T-helper 2 cell treated with Interferon-gamma antibody and Interleukin-4, amounts not matched to agents 5 μg/mL and 100 μg/mL, for 36 hours (primary cell): ENCODE data around the gene DAAM1.

Experiments
- DNase-seq: peaks from one replicate; pipeline ENCODE4 v3.0.0; 2021; ENCODE audit warnings: low spot score
- H3K27ac Mint-ChIP-seq: one replicate; pipeline ENCODE4 v1.8.0; 2021; ENCODE audit warnings: mild to moderate bottlenecking, mixed read lengths
- H3K27me3 Mint-ChIP-seq: one replicate; pipeline ENCODE4 v1.8.0; 2021; ENCODE audit warnings: low read depth, mixed read lengths
- H3K36me3 Mint-ChIP-seq: one replicate; pipeline ENCODE4 v1.8.0; 2021; ENCODE audit warnings: low read depth, mixed read lengths
- H3K4me1 Mint-ChIP-seq: one replicate; pipeline ENCODE4 v1.8.0; 2021; ENCODE audit warnings: low read depth, mixed read lengths
- H3K4me3 Mint-ChIP-seq: one replicate; pipeline ENCODE4 v1.8.0; 2022; ENCODE audit warnings: mild to moderate bottlenecking, moderate library complexity, mixed read lengths
- H3K9me3 Mint-ChIP-seq: one replicate; pipeline ENCODE4 v1.8.0; 2021; ENCODE audit warnings: mixed read lengths

The DAAM1 gene

DNA sequence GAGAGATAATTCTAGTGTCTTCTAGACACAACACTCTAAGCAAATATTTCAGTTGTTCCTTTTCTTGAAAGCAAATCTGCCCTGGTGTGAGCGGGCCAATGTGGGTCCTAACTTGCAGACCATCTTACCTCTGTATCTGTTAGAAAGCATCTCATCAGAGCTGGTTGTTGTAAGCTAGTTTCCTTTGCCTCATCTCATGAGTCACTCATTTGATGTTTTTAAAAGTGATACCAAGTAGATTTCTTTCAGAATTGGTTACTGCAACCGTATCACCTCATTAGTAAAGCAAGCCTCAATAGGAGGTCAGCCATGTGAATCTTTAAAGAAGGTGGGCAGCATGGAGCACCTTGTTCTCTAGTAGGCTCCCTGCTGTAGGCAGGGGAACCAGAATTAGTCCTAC is 78.6 kb downstream of the DAAM1 start:
- H3K4me1 Mint-ChIP-seq = peaks cover 16% of the 10 kb centered on the region
- no peaks in the 10 kb centered on the region for H3K27me3 Mint-ChIP-seq
- H3K36me3 Mint-ChIP-seq = peaks cover 16% of the 10 kb centered on the region
- H3K9me3 Mint-ChIP-seq = no peaks in the 10 kb centered on the region
- H3K27ac Mint-ChIP-seq = no peak overlapping the region
- no peak overlapping the region for H3K4me3 Mint-ChIP-seq
- DNase-seq = no peak

DNA sequence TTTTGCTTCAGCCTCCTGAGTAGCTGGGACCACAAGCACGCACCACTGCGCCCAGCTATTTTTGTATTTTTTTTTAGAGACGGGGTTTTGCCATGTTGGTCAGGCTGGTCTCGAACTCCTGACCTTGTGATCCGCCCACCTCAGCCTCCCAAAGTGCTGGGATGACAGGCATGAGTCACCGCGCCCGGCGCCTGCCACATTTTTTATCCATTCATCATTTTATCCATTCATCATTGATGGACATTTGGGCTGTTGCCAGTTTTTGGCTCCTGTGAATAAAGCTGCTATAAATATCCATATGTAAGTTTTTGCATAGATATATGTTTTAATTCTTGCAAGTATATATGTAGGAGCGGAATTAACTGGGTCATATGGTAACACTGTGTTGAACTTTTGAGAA is 79.5 kb downstream of the DAAM1 start:
- no peak overlapping the region for H3K27ac Mint-ChIP-seq
- no peaks in the 10 kb centered on the region for H3K9me3 Mint-ChIP-seq
- H3K4me1 Mint-ChIP-seq = peaks cover 17% of the 10 kb centered on the region
- no peak overlapping the region for H3K4me3 Mint-ChIP-seq
- DNase-seq = no peak
- no peaks in the 10 kb centered on the region for H3K27me3 Mint-ChIP-seq
- H3K36me3 Mint-ChIP-seq = peaks cover 16% of the 10 kb centered on the region

DNA sequence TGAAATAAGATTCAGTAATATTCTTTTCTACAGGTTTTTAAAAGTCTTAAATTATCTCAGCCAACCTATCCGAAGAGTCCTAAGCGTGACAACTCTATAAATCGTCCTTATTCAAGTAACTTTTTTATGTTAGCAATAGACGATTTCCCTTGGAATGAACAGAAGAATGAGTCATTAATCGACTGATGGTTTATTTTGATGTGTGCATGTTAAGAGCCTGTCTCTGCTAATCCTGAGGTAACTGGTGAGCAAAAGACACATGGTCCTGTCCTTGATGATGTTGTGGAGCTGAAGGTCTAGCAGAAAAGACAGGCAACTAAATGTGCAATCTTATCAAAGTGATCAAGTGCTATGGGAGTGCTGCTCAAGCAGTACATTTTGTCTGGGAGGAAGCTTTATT is 80.4 kb downstream of the DAAM1 start:
- H3K9me3 Mint-ChIP-seq = no peaks in the 10 kb centered on the region
- DNase-seq = no peak
- H3K27ac Mint-ChIP-seq = no peak overlapping the region
- no peak overlapping the region for H3K4me3 Mint-ChIP-seq
- H3K27me3 Mint-ChIP-seq = no peaks in the 10 kb centered on the region
- H3K36me3 Mint-ChIP-seq = peaks cover 16% of the 10 kb centered on the region
- H3K4me1 Mint-ChIP-seq = peaks cover 18% of the 10 kb centered on the region

DNA sequence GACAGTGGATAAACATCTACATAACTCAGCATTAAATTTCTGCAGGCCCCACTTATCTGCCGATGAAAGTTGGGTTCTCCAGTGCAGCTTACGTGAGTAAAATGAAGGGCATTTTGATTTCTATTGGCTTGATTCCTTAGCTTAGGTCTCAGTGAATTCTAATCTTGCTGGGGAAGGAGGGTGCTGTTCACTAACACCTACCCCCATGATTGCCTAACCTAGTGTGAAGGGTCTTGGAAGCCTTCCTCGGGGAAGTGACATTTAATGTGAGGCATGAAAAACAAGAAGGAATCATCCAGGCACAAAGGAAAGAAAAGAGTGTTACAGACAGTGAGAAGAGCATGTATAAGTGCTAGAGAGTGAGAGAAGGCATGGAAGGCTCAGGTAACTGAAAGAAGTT is 81.0 kb downstream of the DAAM1 start:
- Mint-ChIP-seq H3K4me1 (peaks cover 18% of the 10 kb centered on the region), H3K36me3 (peaks cover 15% of the 10 kb centered on the region), H3K9me3 (no peaks in the 10 kb centered on the region), H3K27me3 (no peaks in the 10 kb centered on the region), H3K27ac (no peak overlapping the region), H3K4me3 (no peak overlapping the region)
- no peak for DNase-seq

DNA sequence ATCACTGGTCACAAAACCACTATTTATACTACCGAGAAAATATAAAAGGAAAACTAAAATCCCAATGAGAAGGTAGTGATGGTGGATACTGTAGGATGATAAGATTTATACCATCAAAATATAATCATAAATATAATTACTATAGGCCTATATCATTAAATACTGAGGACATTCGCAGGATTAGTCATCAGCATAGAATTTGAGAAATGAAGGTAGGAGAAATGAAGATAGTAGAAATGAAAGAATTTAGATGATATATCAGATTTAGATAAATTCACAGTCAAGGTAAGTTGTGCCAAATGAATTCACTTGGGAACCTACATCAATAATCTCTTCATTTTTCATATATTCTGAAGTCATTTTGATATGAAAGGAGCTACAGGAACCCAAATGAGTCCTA is 82.8 kb downstream of the DAAM1 start:
- no peak for DNase-seq
- H3K36me3 Mint-ChIP-seq = peaks cover 3% of the 10 kb centered on the region
- no peaks in the 10 kb centered on the region for H3K27me3 Mint-ChIP-seq
- peaks cover 28% of the 10 kb centered on the region for H3K4me1 Mint-ChIP-seq
- H3K4me3 Mint-ChIP-seq = no peak overlapping the region
- H3K9me3 Mint-ChIP-seq = no peaks in the 10 kb centered on the region
- H3K27ac Mint-ChIP-seq = no peak overlapping the region

DNA sequence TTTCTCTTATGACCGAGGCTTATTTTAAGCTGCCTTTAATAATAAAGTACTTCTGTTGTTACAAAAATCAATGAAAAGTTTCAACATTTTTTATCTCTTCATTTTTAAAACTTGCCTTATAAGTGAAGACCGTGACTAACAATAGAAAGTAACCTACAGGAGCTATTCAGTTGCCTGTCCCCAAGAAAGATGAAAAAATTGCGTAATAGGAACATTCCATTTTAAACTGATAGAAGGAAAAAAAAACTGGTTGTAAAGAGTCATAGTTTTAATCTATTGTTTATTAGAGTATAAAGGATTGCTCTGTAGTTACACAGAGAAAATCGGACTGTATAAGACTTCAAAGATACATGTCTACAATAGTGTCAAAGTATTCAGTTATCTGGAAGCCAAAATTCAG is 83.3 kb downstream of the DAAM1 start:
- Mint-ChIP-seq H3K27me3 (no peaks in the 10 kb centered on the region), H3K27ac (no peak overlapping the region), H3K4me3 (no peak overlapping the region), H3K36me3 (peaks cover 3% of the 10 kb centered on the region), H3K4me1 (peaks cover 32% of the 10 kb centered on the region), H3K9me3 (no peaks in the 10 kb centered on the region)
- DNase-seq = no peak

DNA sequence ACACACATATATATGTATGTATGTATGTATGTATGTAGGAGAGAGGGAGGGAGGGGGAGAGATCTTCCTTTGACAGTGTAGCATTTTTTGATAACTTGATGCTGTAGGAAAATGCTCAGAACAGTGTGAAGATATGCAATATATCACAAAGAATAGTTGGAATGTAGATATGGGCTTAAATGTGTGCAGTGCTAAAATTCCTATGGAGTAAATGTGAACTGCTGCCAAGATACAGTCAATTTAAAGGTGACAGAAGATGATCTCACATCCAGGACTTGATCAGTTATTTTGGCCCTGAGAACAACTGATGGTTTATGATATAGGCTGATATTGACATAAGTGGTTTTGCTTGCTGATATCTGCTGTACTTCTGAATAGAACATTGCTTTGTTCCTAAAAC is 84.2 kb downstream of the DAAM1 start:
- peaks cover 3% of the 10 kb centered on the region for H3K36me3 Mint-ChIP-seq
- H3K4me3 Mint-ChIP-seq = no peak overlapping the region
- peaks cover 29% of the 10 kb centered on the region for H3K4me1 Mint-ChIP-seq
- no peak overlapping the region for H3K27ac Mint-ChIP-seq
- no peaks in the 10 kb centered on the region for H3K9me3 Mint-ChIP-seq
- DNase-seq = no peak
- H3K27me3 Mint-ChIP-seq = no peaks in the 10 kb centered on the region

DNA sequence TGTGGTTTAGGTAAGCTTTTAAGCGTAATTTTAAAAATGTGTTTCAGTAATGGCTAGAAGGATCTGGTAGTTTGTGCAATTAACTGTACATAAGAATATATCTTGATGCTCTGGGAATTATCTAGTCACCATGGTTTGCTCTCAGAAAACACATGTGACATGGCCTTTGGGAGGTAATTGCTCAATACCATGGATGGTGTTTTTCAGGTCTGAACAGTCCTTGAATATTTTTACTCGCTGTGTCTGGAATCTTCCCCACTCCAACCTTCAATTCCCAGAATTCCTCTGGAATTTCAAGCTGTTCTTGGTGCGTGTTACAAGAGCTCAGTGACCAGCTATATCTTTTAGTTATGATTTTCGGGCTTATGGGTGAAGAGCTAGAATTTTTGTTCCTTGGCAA is 85.3 kb downstream of the DAAM1 start:
- Mint-ChIP-seq H3K27me3 (no peaks in the 10 kb centered on the region), H3K4me3 (no peak overlapping the region), H3K27ac (no peak overlapping the region), H3K36me3 (peaks cover 2% of the 10 kb centered on the region), H3K9me3 (no peaks in the 10 kb centered on the region), H3K4me1 (peaks cover 32% of the 10 kb centered on the region)
- no peak for DNase-seq

DNA sequence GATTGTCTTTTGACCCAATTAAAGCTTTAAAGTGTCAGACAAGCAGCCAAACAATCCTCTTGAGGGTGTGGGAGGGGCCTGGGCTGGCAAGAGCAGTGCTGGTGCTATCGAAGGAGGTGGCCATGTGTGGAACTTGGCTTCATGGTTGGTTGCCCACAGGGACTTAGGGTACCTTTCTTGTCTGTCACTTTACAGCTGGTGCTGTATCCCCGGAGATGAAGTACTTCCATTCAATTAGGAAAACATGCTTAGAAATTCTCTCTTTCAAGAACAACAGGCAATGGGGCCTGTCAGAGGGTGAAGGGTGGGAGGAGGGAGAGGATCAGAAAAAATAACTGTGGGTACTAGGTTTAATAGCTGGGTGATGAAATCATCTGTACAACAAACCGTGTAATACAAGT is 86.5 kb downstream of the DAAM1 start:
- H3K27ac Mint-ChIP-seq = no peak overlapping the region

DNA sequence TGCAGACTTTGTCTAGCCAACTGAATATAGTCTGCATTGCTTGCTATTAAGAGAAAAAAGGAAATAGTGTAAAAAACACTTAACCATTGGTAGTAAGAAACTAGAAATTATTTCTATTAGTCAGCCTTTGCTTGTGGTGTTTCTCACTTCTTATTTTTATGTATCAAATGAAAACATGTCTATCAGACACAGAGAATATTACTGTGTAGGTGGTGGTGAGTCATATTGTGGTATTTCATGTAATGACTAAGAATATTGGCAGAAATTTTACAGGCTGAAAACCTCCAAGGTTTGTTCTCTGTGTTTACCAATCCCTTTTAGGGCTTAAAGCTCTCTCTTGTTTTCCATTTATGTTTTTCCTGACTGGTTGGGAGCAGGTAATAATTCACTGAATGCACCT is 87.2 kb downstream of the DAAM1 start:
- peak overlapping the region; percentile 26 for H3K27ac Mint-ChIP-seq
- no peaks in the 10 kb centered on the region for H3K36me3 Mint-ChIP-seq
- H3K9me3 Mint-ChIP-seq = no peaks in the 10 kb centered on the region
- DNase-seq = no peak
- H3K4me1 Mint-ChIP-seq = peaks cover 32% of the 10 kb centered on the region
- H3K27me3 Mint-ChIP-seq = no peaks in the 10 kb centered on the region
- peak overlapping the region; percentile 26 for H3K4me3 Mint-ChIP-seq

More for the DNA sequence above, 86.5 kb downstream of the DAAM1 start:
- H3K4me3 Mint-ChIP-seq = peak overlapping the region; percentile 50
- DNase-seq = no peak
- no peaks in the 10 kb centered on the region for H3K9me3 Mint-ChIP-seq
- H3K27me3 Mint-ChIP-seq = no peaks in the 10 kb centered on the region
- peaks cover 32% of the 10 kb centered on the region for H3K4me1 Mint-ChIP-seq
- no peaks in the 10 kb centered on the region for H3K36me3 Mint-ChIP-seq

DNA sequence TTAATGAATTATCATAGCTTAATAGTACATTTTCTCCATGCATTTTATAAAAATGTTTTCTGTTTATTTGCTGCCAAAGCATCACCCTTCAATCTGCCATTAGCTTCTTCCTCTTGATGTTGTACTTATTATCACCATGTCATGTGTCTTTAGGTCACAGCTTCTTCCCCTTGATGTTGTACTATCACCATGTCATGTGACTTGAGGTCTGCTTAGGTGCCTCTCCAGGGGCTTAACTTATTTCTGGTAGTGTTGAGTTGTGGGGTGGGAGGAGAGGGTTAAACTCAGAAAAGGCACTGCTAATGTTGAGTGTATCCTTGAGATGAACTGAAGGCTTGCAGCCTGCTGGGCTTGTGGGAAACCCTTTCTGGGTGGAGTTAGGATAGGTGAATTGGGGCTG is 87.8 kb downstream of the DAAM1 start:
- no peaks in the 10 kb centered on the region for H3K36me3 Mint-ChIP-seq
- no peaks in the 10 kb centered on the region for H3K9me3 Mint-ChIP-seq
- no peak overlapping the region for H3K27ac Mint-ChIP-seq
- no peak for DNase-seq
- peaks cover 32% of the 10 kb centered on the region for H3K4me1 Mint-ChIP-seq
- H3K4me3 Mint-ChIP-seq = no peak overlapping the region
- no peaks in the 10 kb centered on the region for H3K27me3 Mint-ChIP-seq

DNA sequence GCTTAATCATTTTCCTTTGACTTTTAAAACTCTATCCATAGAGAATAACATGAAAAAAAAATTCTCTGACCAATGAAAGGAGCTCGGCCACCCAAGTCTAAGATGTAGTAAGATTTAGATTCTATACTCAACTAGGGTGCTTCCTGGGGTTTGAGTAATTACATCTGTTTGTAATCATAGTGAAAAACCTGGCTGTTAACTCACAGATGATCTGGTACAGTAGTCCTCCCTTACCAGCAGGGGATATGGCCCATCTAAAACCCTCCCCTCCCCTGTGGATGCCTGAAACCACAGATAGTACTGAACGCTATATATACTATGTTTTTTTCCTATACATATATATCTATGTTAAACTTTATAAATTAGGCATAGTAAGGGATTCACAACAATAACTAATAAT is 89.2 kb downstream of the DAAM1 start:
- Mint-ChIP-seq H3K27me3 (no peaks in the 10 kb centered on the region), H3K4me3 (no peak overlapping the region), H3K27ac (no peak overlapping the region), H3K9me3 (no peaks in the 10 kb centered on the region), H3K36me3 (no peaks in the 10 kb centered on the region), H3K4me1 (peaks cover 30% of the 10 kb centered on the region)
- no peak for DNase-seq

DNA sequence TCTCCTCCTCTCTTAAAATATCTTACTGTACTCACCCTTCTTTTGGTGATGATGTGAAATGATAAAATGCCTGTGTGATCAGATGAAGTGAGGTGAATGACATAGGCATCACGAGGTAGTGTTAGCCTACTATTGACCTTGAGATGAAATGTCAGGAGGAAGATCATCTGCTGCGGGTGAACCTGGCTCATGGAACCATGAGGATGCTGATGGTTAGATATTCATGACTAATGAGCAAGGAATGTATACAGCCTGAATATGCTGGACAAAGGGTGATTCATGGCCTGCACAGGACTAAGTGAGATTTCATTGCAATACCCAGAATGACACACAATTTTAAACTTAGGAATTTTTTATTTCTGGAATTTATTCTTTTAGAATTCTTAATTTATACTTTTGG is 89.6 kb downstream of the DAAM1 start:
- Mint-ChIP-seq H3K4me3 (no peak overlapping the region), H3K36me3 (no peaks in the 10 kb centered on the region), H3K4me1 (peaks cover 26% of the 10 kb centered on the region), H3K27ac (no peak overlapping the region), H3K27me3 (no peaks in the 10 kb centered on the region), H3K9me3 (no peaks in the 10 kb centered on the region)
- no peak for DNase-seq

DNA sequence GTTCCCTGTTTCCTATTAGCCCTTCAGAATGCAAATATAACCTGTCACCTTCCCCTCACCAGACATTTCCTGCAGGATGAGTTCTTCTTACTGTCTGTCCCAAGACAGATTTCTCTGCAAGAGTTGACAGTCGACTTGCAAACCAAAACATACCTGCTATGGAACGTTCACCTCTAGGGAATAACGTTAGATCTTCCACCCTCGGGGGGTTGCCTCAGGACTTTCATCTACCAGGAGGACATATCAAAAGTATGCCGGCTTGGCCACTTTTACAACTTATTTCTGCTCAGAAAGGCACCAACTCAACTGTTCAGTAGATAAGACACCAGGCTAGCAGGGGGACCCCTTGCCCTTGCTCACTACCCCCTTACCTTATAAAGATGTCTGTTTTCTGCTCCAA is 92.5 kb downstream of the DAAM1 start:
- H3K4me3 Mint-ChIP-seq = no peak overlapping the region

DNA sequence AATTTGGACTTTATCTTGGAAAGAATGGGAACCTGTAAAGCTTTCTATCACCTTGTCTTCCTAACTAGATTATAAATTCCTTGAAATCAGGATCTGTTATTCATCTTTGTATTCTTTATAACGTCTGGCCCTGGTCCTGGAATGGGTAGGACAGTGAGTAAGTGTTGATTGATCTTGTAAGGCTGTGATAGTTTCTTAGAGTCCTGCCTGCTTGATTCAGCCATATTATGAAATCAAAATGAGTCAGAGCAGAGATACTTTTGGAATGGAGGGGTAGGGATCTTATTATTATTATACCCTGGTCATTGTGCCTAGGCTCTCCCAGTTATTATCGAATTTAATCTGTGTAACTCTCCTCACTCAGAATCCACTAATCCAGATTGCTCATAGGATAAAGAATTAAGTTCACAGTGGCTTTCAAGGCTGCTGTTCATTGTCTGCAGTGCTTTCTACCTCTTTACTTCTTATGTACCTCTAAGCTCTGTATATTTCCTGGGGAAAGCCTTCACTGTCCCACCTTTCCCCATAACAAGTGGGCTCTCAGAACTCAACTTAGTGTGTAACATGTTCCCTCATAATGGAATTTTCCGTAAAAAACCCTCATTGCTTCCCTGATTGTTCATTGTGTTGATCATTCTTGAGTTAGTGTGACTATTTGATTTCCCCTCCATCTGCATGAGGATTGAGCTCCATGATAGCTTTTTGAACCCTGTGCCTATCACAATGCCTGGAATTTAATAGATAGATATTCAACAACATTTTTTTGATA is 93.3 kb downstream of the DAAM1 start:
- Mint-ChIP-seq H3K4me1 (peaks cover 8% of the 10 kb centered on the region), H3K27ac (no peak overlapping the region), H3K36me3 (peaks cover 23% of the 10 kb centered on the region), H3K4me3 (no peak overlapping the region), H3K27me3 (no peaks in the 10 kb centered on the region), H3K9me3 (peaks cover 28% of the 10 kb centered on the region)
- DNase-seq = no peak

More for the DNA sequence above, 92.5 kb downstream of the DAAM1 start:
- no peak for DNase-seq
- no peak overlapping the region for H3K27ac Mint-ChIP-seq
- H3K36me3 Mint-ChIP-seq = peaks cover 23% of the 10 kb centered on the region
- peaks cover 12% of the 10 kb centered on the region for H3K4me1 Mint-ChIP-seq
- H3K9me3 Mint-ChIP-seq = peaks cover 26% of the 10 kb centered on the region
- H3K27me3 Mint-ChIP-seq = no peaks in the 10 kb centered on the region
